ENCODE results near the gene DSCAML1.

Gene DSCAML1

DNA sequence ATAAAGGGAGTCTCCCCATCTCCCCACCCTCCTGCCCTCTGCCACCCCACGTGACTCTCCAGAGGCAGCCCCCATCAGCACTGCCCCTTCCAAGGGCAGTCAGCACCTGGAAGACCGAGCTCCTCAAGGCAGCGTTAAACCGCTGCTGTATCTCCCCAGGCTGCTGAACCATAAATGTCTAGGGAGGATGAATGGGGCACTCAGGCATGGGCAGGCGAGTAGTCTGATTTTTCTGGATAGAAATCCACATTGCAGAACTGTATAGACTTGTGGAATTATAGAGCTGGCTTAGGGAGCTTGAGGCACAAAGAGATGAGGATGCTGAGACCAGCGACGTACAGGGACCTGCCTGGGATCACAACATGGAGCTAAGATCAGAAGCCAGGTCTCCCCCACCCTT is 269.7 kb downstream of the DSCAML1 start:
- FAIRE-seq, result no peak
- TF ChIP-seq, protein P1, sequence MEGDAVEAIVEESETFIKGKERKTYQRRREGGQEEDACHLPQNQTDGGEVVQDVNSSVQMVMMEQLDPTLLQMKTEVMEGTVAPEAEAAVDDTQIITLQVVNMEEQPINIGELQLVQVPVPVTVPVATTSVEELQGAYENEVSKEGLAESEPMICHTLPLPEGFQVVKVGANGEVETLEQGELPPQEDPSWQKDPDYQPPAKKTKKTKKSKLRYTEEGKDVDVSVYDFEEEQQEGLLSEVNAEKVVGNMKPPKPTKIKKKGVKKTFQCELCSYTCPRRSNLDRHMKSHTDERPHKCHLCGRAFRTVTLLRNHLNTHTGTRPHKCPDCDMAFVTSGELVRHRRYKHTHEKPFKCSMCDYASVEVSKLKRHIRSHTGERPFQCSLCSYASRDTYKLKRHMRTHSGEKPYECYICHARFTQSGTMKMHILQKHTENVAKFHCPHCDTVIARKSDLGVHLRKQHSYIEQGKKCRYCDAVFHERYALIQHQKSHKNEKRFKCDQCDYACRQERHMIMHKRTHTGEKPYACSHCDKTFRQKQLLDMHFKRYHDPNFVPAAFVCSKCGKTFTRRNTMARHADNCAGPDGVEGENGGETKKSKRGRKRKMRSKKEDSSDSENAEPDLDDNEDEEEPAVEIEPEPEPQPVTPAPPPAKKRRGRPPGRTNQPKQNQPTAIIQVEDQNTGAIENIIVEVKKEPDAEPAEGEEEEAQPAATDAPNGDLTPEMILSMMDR (IDR thresholded peaks at IDR 0.05; ENCODE audit: insufficient read depth, missing control alignments), result no peak

DNA sequence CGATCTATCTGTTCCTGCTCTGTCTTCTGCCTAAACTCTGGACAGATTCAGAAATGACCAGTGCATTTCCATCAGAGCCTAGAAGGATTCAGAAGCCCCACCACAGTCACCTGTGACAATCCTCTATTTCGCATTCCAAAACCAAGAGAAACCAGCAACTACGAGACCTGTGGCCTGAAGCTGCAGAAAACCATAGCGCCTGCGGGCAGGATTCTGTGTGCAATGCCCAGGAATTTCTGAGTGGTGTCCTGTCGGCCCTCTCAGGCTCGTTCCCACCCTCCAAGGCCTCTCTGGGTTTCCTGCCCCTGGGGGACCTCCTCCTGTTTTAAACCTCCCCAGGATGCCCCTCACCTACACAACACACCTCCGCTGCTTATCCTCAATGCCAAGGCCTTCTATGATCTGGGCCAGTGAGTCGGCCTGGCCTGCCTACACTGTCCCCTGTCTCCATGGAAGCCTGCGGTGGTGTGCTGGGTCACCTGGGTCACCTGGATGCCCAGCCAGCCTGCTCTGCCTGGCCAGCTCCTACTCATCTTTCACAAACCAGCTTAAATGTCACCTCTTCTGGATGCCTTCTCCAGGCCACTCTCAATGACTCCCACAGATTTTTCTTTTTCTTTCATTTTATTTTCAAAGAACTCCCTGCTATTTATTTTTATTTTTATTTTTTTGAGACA is 271.0 kb downstream of the DSCAML1 start:
- DNase-seq (ENCODE audit: insufficient read length, low spot score) (no peak), FAIRE-seq (no peak)
- TF ChIP-seq, protein P1 (IDR thresholded peaks at IDR 0.05; ENCODE audit: insufficient read depth, missing control alignments), result no peak

More for the DNA sequence above, 269.7 kb downstream of the DSCAML1 start:
- DNase-seq (ENCODE audit: insufficient read length, low spot score), result no peak

GRCh38 chr11:117524468-117525183 is 272.4 kb downstream of the DSCAML1 start:
- DNase-seq (ENCODE audit: insufficient read length, low spot score), result no peak
- no peak for FAIRE-seq
- TF ChIP-seq, protein P1 (IDR thresholded peaks at IDR 0.05; ENCODE audit: insufficient read depth, missing control alignments), result no peak

DNA sequence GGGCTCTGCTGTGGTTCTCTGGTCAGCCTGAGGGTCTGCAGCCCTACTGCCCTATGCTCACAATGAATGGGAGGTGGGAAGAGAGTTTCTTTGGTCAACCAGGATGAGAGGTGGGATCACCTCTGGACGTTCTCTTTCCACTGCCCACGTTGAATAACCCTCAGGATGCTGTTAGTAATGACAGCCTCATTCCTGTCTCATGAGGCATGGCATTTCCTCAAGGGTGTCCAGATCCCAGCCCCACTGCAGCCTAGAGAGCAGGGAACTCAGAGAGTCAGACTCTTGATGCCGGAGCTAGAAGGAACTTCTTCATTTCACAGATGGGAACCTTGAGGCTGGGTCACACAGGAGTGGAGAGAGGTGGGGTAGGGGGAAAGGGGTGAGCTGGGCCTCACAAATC is 273.3 kb downstream of the DSCAML1 start:
- DNase-seq (ENCODE audit: insufficient read length, low spot score) (no peak), FAIRE-seq (no peak)
- TF ChIP-seq, protein P1 (IDR thresholded peaks at IDR 0.05; ENCODE audit: insufficient read depth, missing control alignments), result no peak

- DNase-seq (ENCODE audit: insufficient read length, low spot score) (no peak), FAIRE-seq (no peak)
- TF ChIP-seq, protein P1 (IDR thresholded peaks at IDR 0.05; ENCODE audit: insufficient read depth, missing control alignments), result no peak
These were observed 275.0 kb downstream of the DSCAML1 start for GRCh38 chr11:117521974-117522373.

- FAIRE-seq (no peak), DNase-seq (ENCODE audit: insufficient read length, low spot score) (no peak)
- TF ChIP-seq, protein P1 (IDR thresholded peaks at IDR 0.05; ENCODE audit: insufficient read depth, missing control alignments), result no peak
These were observed 276.1 kb downstream of the DSCAML1 start for GRCh38 chr11:117520966-117521365.

DNA sequence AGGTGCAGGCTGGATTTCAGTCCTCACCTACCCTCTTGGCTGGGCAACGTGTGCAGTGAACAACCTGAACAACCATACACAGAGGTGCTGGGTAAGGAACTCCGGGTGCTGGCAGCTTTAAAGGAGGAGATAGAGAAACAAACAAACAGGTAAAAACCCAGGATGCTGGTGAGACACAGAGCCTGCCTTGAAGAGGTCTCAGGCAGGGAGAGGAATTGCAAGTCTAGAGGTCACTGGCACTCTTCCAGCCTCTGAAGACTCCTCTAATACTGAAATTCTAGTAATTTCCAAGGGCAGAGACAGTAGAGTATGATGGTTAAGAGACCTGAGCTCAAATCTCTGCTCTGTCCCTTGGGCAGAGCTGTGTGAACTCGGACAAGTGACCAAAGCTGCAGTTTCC is 276.8 kb downstream of the DSCAML1 start:
- TF ChIP-seq, protein P1 (IDR thresholded peaks at IDR 0.05; ENCODE audit: insufficient read depth, missing control alignments), result no peak
- no peak for DNase-seq (ENCODE audit: insufficient read length, low spot score)

More for the DNA sequence above, 276.8 kb downstream of the DSCAML1 start:
- no peak for FAIRE-seq

Data from D721Med (cell line).